Measurements from ENCODE around the gene RPS6KA4.

DNA sequence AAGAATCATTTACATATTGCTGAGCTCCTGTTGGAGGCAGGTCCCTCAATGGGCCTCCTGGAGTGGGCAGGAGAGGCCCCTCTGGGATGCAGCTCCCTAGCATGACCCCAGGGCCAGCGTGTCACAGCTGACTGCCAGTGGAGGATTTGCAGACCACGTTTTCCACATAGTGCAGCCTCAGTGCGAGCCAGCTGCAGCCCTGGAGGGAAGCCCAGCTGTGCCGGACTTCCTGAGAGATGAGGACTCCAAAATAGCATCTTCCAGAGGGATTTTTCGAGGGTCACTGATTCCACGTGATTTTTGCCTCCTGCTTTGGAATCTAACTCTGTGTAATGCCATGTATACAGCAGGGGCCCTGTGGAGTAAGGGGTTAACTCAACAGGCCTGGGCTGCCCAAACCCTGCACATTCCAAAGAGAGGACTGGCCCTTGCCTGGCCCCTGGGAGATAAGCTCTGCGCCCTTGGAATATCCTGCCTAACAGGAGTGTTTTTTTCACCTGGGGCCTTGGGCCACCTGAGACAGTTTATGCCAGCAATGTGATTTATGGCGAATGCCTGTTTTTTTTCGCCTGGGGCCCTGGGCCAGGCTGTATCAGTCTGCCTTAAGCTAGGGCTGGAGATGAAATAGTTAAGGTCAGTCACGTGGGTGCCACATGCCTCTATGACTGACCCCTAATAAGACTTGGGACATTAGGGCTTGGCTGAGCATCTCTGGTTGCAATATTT, 47.4 kb downstream of the RPS6KA4 start:
- TF ChIP-seq, protein P1, sequence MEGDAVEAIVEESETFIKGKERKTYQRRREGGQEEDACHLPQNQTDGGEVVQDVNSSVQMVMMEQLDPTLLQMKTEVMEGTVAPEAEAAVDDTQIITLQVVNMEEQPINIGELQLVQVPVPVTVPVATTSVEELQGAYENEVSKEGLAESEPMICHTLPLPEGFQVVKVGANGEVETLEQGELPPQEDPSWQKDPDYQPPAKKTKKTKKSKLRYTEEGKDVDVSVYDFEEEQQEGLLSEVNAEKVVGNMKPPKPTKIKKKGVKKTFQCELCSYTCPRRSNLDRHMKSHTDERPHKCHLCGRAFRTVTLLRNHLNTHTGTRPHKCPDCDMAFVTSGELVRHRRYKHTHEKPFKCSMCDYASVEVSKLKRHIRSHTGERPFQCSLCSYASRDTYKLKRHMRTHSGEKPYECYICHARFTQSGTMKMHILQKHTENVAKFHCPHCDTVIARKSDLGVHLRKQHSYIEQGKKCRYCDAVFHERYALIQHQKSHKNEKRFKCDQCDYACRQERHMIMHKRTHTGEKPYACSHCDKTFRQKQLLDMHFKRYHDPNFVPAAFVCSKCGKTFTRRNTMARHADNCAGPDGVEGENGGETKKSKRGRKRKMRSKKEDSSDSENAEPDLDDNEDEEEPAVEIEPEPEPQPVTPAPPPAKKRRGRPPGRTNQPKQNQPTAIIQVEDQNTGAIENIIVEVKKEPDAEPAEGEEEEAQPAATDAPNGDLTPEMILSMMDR (IDR thresholded peaks at IDR 0.05; ENCODE audit: borderline replicate concordance, extremely low read depth, low read length, poor library complexity, severe bottlenecking): no peak
- TF ChIP-seq EZH2 (IDR thresholded peaks at IDR 0.05; ENCODE audit: borderline replicate concordance, low read depth, low read length, severe bottlenecking): no peak
